Measurements from ENCODE around the gene ADAMTS15. TPM values are rescaled to one million over a fixed set of nuclear protein-coding genes. Genes with fewer than 3 reads are reported as not detected.
A peak's percentile ranks its signal among the peaks of the same experiment; 100 is the strongest.

ADAMTS15 gene
- total RNA-seq, 3 donors from 2014 or later = 1.8 to 7.8 (median 3.5) TPM

GRCh38 chr11:130511765-130512164 is 63.3 kb downstream of the ADAMTS15 start:
- no peak for TF ChIP-seq CTCF (IDR thresholded peaks at IDR 0.05)
- H3K4me1 ChIP-seq (ENCODE audit: low read depth) = no peaks in the 10 kb centered on the region
- no peaks in the 10 kb centered on the region for H3K36me3 ChIP-seq (ENCODE audit: low read depth)
- peaks cover 9% of the 10 kb centered on the region for H3K9me3 ChIP-seq
- ATAC-seq (peak; percentile 39), DNase-seq (no peak)
- no peak overlapping the region for H3K4me3 ChIP-seq
- intact Hi-C loops (cut with DNase I, micrococcal nuclease) = no loop called here

- Histone ChIP-seq H3K4me1 (ENCODE audit: low read depth) (no peaks in the 10 kb centered on the region), H3K4me3 (no peak overlapping the region), H3K9me3 (no peaks in the 10 kb centered on the region), H3K36me3 (ENCODE audit: low read depth) (no peaks in the 10 kb centered on the region)
- no peak for TF ChIP-seq CTCF (IDR thresholded peaks at IDR 0.05)
- intact Hi-C loops (cut with DNase I, micrococcal nuclease) = no loop called here
- no peak for ATAC-seq
- no peak for DNase-seq
Observed at GRCh38 chr11:130512662-130513061, 64.2 kb downstream of the ADAMTS15 start.

GRCh38 chr11:130513132-130513531 is 64.7 kb downstream of the ADAMTS15 start:
- Histone ChIP-seq H3K4me3 (no peak overlapping the region), H3K4me1 (ENCODE audit: low read depth) (no peaks in the 10 kb centered on the region), H3K9me3 (no peaks in the 10 kb centered on the region), H3K36me3 (ENCODE audit: low read depth) (no peaks in the 10 kb centered on the region)
- intact Hi-C loops (cut with DNase I, micrococcal nuclease) = no loop called here
- TF ChIP-seq CTCF (IDR thresholded peaks at IDR 0.05) = no peak
- peak; percentile 87 for ATAC-seq
- peak; percentile 51 to 61 (median 54) for DNase-seq

GRCh38 chr11:130514316-130514715 is 65.9 kb downstream of the ADAMTS15 start:
- Histone ChIP-seq H3K9me3 (no peaks in the 10 kb centered on the region), H3K4me3 (no peak overlapping the region), H3K36me3 (ENCODE audit: low read depth) (no peaks in the 10 kb centered on the region), H3K4me1 (ENCODE audit: low read depth) (no peaks in the 10 kb centered on the region)
- DNase-seq = no peak
- intact Hi-C loops (cut with DNase I, micrococcal nuclease) = no loop called here
- no peak for TF ChIP-seq CTCF (IDR thresholded peaks at IDR 0.05)
- ATAC-seq = no peak

GRCh38 chr11:130514851-130515250 is 66.4 kb downstream of the ADAMTS15 start:
- Histone ChIP-seq H3K9me3 (no peaks in the 10 kb centered on the region), H3K4me3 (no peak overlapping the region), H3K4me1 (ENCODE audit: low read depth) (no peaks in the 10 kb centered on the region), H3K36me3 (ENCODE audit: low read depth) (no peaks in the 10 kb centered on the region)
- DNase-seq (no peak), ATAC-seq (no peak)
- intact Hi-C loops (cut with DNase I, micrococcal nuclease) = no loop called here
- TF ChIP-seq CTCF (IDR thresholded peaks at IDR 0.05) = no peak

All from mucosa of descending colon (tissue), 3 donors.